Activated naive CD4-positive, alpha-beta T cell treated with anti-CD3 and anti-CD28 coated beads, Interleukin-2, amount 50 U/mL, for 72 hours (primary cell): ENCODE data around the gene ANKRD1. TPM values are rescaled to one million over a fixed set of nuclear protein-coding genes. Genes with fewer than 3 reads are reported as not detected.
A peak's percentile ranks its signal among the peaks of the same experiment; 100 is the strongest.
"Not testable (repeated sequence)": the region's sequence is repeated elsewhere in the genome, so short reads cannot be mapped to it uniquely, and the experiment has no call there.

Source experiments
- ATAC-seq, 2 donors: fragments of 150-1000 bp; cut with Tn5 transposase; 2 replicates each; pipeline ENCODE4 v1.10.0; 2021; ENCODE audit warnings: mild to moderate bottlenecking in 2 of 2, moderate library complexity in 2 of 2
- DNase-seq, 2 donors: peaks; one replicate each; pipeline ENCODE4 v3.0.0; 2021 to 2022; ENCODE audit warnings: low spot score in 2 of 2
- H3K27ac Mint-ChIP-seq, 2 donors: one replicate each; pipeline ENCODE4 v1.8.0; 2022; ENCODE audit warnings: mild to moderate bottlenecking in 2 of 2, mixed read lengths in 2 of 2
- H3K36me3 Mint-ChIP-seq, 2 donors: one replicate each; pipeline ENCODE4 v1.8.0; 2022; ENCODE audit warnings: mixed read lengths in 2 of 2
- H3K9me3 Mint-ChIP-seq, 2 donors: one replicate each; pipeline ENCODE4 v1.8.0; 2022; ENCODE audit warnings: mixed read lengths in 2 of 2
- total RNA-seq, 2 donors: library from RNA; stranded (reverse); gene quantifications; one replicate each; pipeline ENCODE4 v1.2.3, GENCODE V29; 2022

The ANKRD1 gene
- total RNA-seq, 2 donors from 2014 or later, result not detected

- Mint-ChIP-seq H3K36me3 (no peaks in the 10 kb centered on the region), H3K9me3 (no peaks in the 10 kb centered on the region), H3K27ac (no peak overlapping the region)
- ATAC-seq, result no peak
- no peak for DNase-seq
These were observed 958 bp downstream of the ANKRD1 start for GRCh38 chr10:90919683-90920574.

- H3K27ac Mint-ChIP-seq, result no peak overlapping the region
- no peaks in the 10 kb centered on the region for H3K9me3 Mint-ChIP-seq
- no peak for DNase-seq
- no peaks in the 10 kb centered on the region for H3K36me3 Mint-ChIP-seq
- no peak for ATAC-seq
These were observed 2.9 kb downstream of the ANKRD1 start for GRCh38 chr10:90917968-90918318.

- no peak overlapping the region for H3K27ac Mint-ChIP-seq
- ATAC-seq, result no peak
- H3K36me3 Mint-ChIP-seq, result no peaks in the 10 kb centered on the region
- DNase-seq, result no peak
- H3K9me3 Mint-ChIP-seq, result no peaks in the 10 kb centered on the region
These were observed 3.5 kb downstream of the ANKRD1 start for GRCh38 chr10:90917238-90917967.

DNA sequence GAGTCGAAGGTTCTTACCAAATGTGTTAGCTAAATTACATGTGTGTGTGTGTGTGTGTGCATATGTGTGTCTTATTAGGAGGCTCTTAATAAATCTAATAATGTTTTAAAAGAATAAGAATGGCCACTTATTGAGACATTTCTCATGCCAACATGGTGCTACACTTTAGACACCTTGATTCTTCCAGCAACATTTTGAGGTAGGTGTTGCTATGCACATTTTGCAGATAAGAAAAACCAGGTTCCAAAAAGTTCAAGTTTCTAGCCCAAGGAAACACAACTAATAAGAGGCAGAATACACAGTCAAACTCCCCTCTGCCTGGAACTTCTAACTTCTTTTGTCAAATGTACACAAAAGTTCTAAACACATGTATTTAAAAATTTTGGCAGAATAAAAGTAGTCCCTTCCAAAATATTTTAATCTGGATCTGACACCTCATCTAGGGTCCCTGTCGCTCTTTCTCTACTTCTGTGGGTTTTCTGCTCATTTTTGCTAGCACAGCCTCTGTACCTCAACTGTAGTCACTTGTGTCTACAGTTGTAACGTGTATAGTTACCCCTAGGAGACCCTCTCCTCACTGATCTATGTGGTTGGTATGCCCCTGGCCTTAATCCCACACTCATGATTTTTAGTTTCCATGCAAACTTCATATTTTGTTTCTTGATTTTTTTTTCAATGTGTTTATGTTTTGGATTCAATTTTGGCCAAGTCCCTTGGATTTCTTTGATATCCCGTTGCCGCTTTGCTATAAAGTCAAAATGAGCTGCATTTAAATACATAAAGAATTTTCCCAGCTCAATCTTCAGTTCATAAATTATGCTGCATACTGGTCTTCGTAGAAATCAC, 4.3 kb downstream of the ANKRD1 start:
- DNase-seq (no peak), ATAC-seq (no peak)
- no peak overlapping the region for H3K27ac Mint-ChIP-seq
- no peaks in the 10 kb centered on the region for H3K36me3 Mint-ChIP-seq
- H3K9me3 Mint-ChIP-seq, result no peaks in the 10 kb centered on the region

DNA sequence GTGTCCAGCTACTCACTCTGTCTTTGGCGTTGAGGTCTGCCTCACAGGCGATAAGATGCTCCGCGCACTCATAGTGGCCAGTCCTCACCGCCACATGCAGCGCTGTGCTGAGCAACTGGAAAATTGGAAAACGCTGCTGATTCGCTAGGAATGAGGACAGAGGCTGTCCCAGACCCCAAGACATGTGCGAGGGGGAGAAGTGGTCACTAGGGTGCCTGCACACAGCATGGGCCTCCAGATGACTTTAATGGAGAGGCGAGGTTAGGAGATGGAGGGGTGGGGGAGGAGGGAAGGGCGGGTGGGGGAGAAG, 5.2 kb downstream of the ANKRD1 start:
- Mint-ChIP-seq H3K9me3 (no peaks in the 10 kb centered on the region), H3K27ac (no peak overlapping the region)
- no peak for DNase-seq

GRCh38 chr10:90914992-90915765, 5.7 kb downstream of the ANKRD1 start:
- no peaks in the 10 kb centered on the region for H3K36me3 Mint-ChIP-seq
- no peaks in the 10 kb centered on the region for H3K9me3 Mint-ChIP-seq
- DNase-seq, result no peak
- no peak for ATAC-seq
- H3K27ac Mint-ChIP-seq, result no peak overlapping the region

More for the DNA sequence above, 5.2 kb downstream of the ANKRD1 start:
- no peaks in the 10 kb centered on the region for H3K36me3 Mint-ChIP-seq
- ATAC-seq, result no peak

DNA sequence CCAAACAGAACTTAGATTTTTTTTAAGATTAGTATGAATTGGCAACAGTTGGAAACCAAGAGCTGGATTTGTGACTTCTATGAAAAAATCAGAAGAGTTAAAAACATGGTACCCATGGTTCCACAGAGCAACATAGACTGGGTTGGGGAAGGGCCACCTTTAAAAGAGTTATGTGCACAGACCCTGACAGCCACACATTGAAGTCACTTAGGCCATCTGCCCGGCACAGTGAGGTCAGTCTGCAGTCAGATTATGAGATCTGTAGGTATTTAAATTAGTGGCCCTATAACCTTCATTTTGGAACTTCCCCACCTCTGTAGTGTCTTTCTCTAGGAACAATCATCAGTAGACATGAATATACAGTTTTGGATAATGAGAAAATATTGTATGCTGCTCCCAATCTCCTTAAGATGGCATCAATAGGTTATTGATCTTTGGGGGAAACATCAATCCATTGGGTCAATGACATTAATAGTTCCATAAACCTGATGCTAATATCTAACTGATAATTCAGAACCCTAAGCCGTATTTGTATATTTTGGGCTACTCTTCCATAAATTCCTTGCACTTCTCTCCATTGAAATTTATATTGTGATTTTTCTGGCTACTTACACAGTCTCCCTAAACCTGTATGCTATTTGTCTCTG, 7.0 kb downstream of the ANKRD1 start:
- H3K36me3 Mint-ChIP-seq, result peaks cover under 1 to 3% of the 10 kb centered on the region in 2 donors
- DNase-seq (no peak), ATAC-seq (no peak)
- no peaks in the 10 kb centered on the region for H3K9me3 Mint-ChIP-seq
- no peak overlapping the region for H3K27ac Mint-ChIP-seq

GRCh38 chr10:90912854-90913479, 7.9 kb downstream of the ANKRD1 start:
- no peak for ATAC-seq
- peaks cover 5 to 7% of the 10 kb centered on the region in 2 donors for H3K36me3 Mint-ChIP-seq
- DNase-seq, result no peak
- H3K27ac Mint-ChIP-seq, result no peak overlapping the region
- H3K9me3 Mint-ChIP-seq, result peaks cover 0 to 5% of the 10 kb centered on the region in 2 donors

DNA sequence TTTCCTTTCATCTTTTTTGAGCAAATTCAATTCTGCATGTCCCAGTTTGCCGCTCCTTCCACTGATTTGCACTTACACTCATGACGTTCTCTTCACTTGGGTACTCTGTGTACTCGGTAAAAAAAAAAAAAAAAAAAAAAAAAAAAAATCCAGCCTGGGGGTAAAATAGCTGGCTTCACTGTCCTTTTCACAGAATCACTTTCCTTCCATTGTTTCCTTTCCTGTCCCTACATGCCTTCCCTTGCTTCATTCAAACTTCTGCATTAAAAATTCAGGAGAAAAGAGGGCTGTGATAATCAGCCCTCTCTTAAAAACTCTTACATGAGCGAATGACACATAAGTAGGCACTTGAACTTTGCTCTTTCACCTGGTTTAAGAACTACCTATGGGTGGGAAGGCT, 8.7 kb downstream of the ANKRD1 start:
- DNase-seq, result no peak
- peaks cover 0 to 5% of the 10 kb centered on the region in 2 donors for H3K9me3 Mint-ChIP-seq
- ATAC-seq, result no peak
- H3K36me3 Mint-ChIP-seq, result peaks cover 5 to 7% of the 10 kb centered on the region in 2 donors
- H3K27ac Mint-ChIP-seq, result no peak overlapping the region

DNA sequence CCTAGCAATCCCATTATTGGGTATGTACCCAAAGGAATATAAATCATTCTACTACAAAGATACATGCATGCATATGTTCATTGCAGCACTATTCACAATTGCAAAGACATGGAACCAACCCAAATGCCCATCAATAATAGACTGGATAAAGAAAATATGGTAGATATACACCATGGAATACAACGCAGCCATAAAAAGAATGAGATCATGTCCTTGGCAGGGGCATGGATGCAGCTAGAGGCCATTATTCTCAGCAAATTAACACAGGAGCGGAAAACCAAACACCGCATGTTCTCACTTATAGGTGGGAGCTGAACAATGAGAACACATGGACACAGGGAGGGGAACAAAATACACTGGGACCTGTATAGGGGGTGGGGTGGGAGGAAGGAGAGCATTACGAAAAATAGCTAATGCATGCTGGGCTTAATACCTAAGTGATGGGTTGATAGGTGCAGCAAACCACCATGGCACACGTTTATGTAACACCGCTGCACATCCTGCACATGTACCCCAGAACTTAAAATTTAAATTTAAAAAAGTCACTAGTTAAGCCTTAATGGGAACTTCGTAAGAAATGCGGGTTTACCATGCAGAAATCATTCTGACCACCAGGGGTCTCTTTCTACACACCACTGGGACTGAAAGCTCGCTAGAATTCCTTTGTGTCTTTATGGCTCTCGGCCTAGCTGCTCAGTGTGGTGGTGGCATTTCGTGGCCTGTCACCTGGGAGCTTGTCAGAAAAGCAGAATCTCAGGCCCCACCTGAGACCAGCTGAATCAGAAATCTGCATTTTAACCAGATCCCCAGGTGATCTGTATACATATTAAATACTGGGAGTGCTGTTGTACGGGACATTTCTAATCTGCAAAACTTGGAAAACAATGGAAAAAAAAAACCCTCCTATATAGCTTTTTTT, 9.5 kb downstream of the ANKRD1 start:
- peak; percentile 67 for ATAC-seq
- peak in 1 of 2 donors; percentile 63 for DNase-seq
- H3K27ac Mint-ChIP-seq, result no peak overlapping the region
- H3K36me3 Mint-ChIP-seq, result peaks cover 7% of the 10 kb centered on the region in 2 donors
- H3K9me3 Mint-ChIP-seq, result peaks cover 0 to 5% of the 10 kb centered on the region in 2 donors

- peaks cover 5 to 8% of the 10 kb centered on the region in 2 donors for H3K9me3 Mint-ChIP-seq
- peaks cover 13 to 20% of the 10 kb centered on the region in 2 donors for H3K36me3 Mint-ChIP-seq
- ATAC-seq, result peak; percentile 58 to 79
- H3K27ac Mint-ChIP-seq, result peak overlapping the region; percentile 74 to 96
- peak in 1 of 2 donors; percentile 3 for DNase-seq
These were observed 14.3 kb downstream of the ANKRD1 start for GRCh38 chr10:90906596-90906995.

DNA sequence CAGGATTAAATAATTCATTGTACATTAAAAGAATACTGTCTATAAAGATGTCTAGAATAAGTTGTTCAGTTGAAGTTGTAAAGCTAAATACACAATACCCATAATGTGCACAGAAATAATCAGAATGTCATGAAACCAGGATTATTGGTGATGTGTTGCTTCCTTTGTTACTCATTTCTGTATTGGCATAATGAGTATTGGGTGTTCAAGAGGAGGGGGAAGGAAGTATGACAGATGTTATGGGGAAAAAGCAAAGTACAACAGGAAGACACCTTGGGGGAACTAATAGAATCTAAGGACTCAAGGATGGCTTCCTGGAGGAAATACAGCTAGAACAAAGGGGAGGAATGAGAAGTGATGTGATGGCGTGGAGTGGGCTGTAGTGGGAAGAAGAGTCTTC, 15.0 kb downstream of the ANKRD1 start:
- Mint-ChIP-seq H3K27ac (peak overlapping the region; percentile 74 to 96), H3K9me3 (peaks cover 5 to 8% of the 10 kb centered on the region in 2 donors), H3K36me3 (peaks cover 13 to 20% of the 10 kb centered on the region in 2 donors)
- DNase-seq (no peak), ATAC-seq (peak; percentile 67 to 85)

GRCh38 chr10:90896916-90897315, 24.0 kb downstream of the ANKRD1 start:
- H3K27ac Mint-ChIP-seq, DNase-seq, H3K9me3 Mint-ChIP-seq: not testable (repeated sequence)
- ATAC-seq, result peak in 1 of 2 donors; percentile 34
- H3K36me3 Mint-ChIP-seq, result peaks cover 6 to 13% of the 10 kb centered on the region in 2 donors

DNA sequence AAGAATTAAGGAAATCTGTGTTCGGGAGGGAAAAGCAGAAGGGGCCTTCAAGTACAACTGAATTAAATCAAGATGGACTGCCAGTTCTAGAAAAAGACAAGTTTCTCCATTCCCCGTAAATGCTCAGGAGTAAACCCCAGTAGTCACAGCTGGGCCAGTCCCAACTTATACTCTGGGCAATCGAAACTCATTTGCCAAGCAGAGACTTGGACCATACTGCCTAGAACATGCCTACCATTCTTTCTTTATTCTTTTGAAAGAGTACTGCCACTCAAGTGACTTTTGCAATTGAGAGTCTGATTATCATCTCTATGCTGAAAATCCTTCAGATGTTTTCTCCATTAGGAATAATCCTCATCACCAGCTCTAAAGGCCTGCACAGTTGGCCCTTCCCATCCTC, 27.7 kb downstream of the ANKRD1 start:
- H3K36me3 Mint-ChIP-seq, result peaks cover 19 to 23% of the 10 kb centered on the region in 2 donors

More for the DNA sequence above, 27.7 kb downstream of the ANKRD1 start:
- peak overlapping the region in 1 of 2 donors; percentile 30 for H3K27ac Mint-ChIP-seq
- ATAC-seq (no peak), DNase-seq (no peak)
- no peaks in the 10 kb centered on the region for H3K9me3 Mint-ChIP-seq
